ENCODE results near the gene POLA1.

POLA1 gene

DNA sequence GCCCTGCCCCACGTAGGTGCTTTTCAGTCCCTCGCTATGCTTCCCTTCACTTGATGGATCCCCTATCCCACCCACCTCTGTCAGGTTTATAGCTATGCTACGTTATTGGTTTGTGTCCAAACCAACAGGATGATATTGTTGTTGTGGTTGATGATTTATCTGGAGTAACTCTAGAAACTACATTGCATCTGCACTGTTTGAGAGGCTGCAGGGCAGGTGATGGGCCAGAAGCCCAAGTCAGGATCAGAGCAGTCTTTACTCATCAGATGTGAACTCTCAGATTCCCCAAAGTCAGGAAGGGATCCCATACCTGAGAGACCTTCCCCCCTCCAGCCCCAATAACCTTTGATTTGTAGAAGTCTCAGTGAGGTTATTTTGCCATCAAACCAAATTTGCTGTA, 287.3 kb downstream of the POLA1 start:
- no peak for DNase-seq (ENCODE audit: low read depth)

- no peak for DNase-seq (ENCODE audit: low read depth)
These were observed 288.7 kb downstream of the POLA1 start for GRCh38 chrX:24982306-24982965.

- no peak for DNase-seq (ENCODE audit: low read depth)
These were observed 290.2 kb downstream of the POLA1 start for GRCh38 chrX:24983931-24984330.

DNA sequence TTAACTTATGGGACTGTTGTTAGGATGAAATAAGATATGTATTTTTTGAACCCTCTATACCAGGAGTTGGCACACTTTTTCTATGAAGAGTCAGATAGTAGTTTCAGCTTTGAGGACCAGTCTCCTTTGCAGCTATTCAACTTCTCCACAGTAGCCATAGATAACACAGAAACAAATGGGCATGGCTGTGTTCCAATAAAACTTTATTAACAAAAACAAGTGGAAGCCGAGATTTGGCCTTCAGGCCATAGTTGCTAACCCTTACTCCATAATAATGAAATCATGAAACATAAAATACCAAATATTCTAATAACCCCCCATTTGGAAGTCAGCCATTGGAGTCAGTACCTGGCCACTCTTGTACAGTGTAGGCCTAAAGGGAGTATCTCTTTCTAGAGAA, 291.4 kb downstream of the POLA1 start:
- no peak for DNase-seq (ENCODE audit: low read depth)

GRCh38 chrX:24987731-24988130, 294.0 kb downstream of the POLA1 start:
- DNase-seq (ENCODE audit: low read depth): no peak

GRCh38 chrX:24988314-24988713, 294.6 kb downstream of the POLA1 start:
- DNase-seq (ENCODE audit: low read depth): no peak

DNA sequence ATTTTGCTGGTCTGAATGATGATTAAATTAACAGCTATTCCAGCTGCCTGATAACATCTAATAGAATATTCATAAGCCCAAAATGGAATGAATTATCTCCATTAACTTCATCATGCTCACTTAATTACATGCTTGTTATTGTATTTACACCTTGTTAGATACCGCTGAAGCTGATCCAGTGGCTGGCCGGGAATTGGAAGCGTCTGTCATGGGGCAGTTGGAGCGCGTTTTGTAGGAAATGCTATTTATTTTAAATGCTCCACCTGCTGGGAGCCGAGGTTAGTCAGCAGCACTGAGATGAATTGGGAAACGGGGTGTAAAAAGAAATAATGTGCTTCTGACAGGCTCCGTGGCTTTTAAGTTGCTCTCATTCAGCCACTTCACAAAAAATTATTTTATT, 296.8 kb downstream of the POLA1 start:
- no peak for DNase-seq (ENCODE audit: low read depth)

DNA sequence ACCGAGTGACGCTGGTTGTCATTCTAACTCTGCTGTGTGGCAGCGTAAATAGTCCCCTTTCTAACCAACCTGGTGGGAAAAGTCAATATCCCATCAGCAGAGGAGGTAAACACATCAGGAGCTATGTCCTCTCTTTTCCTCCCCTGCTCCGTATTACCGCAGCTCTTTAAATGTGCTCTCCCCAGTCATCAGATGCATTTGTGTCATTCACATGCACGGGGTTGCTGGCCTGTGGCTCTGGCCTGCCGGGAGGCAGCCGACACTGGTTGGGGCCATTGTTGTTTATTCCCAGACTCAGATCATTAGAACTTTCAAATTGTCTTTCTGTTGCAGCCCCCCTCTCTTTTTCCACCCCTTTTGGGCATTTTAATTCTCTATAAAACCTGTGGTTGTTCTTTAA, 300.2 kb downstream of the POLA1 start:
- DNase-seq (ENCODE audit: low read depth): no peak

DNA sequence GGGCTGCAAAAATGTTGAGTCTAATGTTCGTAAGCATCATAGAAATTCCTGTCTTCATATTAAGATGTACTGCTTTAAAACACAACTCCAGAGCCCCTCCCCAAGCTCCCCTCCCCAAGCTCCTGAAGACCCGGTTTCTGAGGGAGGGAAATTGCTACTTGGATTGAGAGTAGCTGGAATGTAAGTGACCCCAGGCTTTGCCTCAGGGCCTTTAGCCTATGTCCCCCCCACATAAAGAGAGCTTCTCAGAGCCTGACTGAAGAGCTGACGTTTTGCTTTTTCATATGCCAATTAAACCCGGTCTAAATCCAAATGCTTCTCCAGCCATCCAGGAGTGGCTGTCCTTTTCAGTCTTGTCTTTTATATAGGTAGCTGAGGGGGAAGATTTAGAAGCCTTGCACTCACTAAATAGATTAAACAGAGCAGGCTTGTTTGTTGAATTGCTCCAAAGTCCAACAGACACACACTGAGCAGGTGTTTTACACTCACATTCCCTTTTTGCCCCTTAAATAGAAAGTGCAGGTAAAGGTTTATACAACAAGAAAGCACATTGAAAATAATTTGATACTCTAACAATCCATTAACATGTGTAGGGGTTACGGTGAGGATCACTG, 302.5 kb downstream of the POLA1 start:
- no peak for DNase-seq (ENCODE audit: low read depth)

- no peak for DNase-seq (ENCODE audit: low read depth)
These were observed 305.8 kb downstream of the POLA1 start for GRCh38 chrX:24999511-24999910.

- no peak for DNase-seq (ENCODE audit: low read depth)
These were observed 308.3 kb downstream of the POLA1 start for GRCh38 chrX:25001808-25002660.

DNA sequence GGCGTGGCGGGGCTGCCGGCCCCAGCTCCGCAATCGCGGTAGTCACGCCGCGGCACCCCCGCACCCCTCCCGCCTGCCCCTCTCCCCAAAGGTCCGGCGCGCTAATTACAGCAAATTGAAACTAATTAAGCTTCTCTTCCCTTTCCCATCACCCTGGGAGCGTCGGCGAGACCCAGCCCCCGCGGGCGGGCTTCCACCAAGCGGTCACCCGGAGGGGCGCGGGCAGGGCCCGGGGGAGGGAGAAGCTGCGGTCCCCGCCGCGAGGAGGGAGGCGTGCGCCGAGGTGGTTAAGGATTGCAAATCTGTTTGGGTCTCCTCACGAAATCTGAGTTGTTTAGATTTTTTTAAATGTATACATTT, 308.9 kb downstream of the POLA1 start:
- DNase-seq (ENCODE audit: low read depth): no peak

- DNase-seq (ENCODE audit: low read depth): no peak
These were observed 309.5 kb downstream of the POLA1 start for GRCh38 chrX:25003066-25003849.

DNA sequence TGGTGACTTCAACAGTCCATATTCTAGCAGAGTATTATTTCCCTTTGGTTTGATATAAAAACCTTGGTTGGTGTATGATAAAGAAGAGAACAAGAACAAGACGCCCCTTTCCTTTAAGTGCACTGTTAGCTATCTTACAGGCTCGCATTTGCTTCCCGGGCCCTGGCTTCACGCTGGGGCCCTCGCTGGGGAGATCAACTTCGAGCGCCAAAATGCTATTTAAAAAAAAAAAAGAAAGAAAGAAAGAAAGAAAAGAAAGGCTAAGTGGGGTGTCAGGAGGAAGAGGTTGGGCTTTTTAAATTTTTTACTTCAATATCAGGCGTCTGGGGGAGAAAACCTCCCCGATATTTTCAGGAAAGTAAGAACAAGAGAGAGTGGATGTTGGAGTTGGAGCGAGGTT, 310.3 kb downstream of the POLA1 start:
- no peak for DNase-seq (ENCODE audit: low read depth)

DNA sequence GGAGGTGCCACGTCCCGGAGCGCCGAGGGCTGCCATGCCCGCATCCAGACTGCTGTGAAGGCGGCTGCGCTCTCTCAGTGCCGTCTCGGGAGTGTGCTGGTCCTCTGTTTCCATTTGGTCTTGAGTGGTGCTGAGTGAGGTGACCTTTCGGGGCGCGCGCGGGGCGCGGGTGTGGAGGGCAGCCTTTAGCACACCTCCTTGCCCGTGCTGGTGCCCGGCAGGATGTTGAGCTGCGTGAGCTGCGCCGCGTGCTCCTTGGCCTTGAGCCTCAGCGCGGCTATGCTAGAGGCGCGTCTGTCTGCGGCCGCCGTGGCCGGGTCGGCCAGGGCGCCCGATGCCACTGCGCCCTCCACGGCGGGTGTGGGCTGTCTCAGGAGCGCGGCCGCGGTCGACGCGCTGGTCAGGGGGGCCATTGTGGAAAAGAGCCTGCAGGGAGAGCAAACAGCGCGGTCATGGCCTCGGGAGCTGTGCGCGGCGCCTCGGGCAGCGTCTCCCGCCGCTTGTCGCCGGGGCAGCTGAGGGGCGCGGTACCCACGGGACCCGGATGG, 310.8 kb downstream of the POLA1 start:
- DNase-seq (ENCODE audit: low read depth): no peak

GRCh38 chrX:25005034-25005381, 311.3 kb downstream of the POLA1 start:
- DNase-seq (ENCODE audit: low read depth): no peak

GRCh38 chrX:25005382-25006185, 311.9 kb downstream of the POLA1 start:
- DNase-seq (ENCODE audit: low read depth): no peak

DNA sequence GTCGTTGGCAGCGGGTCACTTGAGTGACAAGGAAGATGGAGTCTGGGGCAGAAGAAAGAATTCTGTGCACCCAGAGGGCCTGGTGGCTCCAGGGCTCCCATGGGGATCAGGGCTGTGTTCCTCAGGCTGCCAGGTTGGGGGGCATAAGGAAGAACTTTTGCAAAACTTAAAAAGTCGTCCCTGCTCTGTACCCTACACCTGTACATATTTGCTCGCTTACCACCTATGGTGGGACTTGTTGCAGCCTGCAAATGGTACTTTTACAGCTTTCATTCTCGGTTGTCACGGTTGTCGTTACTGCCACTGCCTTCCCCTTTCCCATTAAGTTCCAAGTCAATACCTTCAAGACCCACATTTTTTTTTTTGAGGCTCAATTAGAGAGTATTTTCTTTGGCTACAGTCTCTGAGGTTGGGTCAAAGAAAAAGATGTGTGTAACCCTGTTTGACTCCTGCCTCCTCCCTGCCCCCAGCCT, 312.9 kb downstream of the POLA1 start:
- no peak for DNase-seq (ENCODE audit: low read depth)

DNA sequence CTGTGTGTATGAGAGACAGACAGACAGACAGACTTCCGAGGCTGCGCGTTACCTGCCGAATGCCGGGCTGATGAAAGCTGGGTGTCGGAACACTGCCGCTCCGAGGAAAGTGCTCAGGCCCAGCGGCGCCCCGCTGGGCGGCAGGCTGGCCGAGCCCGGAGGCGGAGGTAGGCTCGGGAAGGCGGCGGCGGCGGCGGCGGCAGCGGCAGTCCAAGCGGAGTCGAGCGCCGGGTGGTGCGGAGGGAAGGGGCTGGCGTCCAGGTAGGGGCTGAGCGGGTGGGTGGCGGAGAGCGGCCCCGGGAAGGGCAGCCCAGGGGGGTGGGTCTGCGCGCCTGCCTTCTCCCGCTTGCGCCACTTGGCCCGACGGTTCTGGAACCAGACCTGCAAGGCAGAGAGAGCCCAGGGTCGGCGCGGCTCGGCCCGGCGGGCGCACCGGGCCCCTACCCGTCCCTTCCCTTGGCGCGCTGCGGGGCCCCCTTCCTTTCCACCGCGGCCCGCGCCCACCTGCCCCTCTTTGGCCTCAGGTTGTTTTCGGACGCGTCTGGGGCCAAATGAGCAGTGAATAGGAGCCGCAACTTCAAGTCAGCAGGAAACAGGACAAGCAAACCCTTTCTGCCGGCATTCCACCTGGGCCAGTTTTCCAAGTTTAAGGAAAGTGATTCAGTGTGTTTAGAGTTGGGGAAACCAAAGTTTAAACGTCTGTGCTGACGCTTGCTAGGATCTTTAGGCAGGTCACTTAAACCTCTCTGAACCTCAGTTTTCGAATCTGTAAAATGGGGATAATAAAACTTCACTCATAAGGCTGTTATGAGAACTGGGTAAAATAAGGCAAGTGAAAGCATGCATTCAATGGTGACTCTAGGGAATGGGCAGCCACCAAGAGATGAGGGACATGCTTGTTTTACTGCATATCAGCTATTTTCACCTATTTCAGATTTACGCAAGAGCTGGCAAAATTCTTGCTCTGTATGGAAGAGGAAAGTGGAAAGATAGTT, 313.6 kb downstream of the POLA1 start:
- DNase-seq (ENCODE audit: low read depth): no peak

DNA sequence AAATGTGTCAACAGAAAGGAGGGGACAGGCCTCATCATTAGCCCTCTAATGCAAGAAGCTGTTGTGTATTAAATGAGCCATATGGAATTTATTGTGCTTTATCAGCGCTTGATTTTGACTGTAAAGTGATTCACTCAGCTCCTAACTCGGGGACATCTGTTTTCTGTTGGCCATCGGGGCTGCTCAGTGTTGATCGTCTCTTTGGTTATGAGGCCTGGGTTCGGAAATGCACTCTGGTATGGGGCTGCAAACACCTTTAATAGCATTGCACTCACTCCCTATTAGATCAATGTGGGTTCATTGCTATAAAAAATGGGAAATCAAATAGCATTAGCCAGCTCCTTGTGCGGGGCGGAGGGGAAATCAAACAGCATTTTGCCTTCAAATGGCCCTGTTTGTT, 315.7 kb downstream of the POLA1 start:
- DNase-seq (ENCODE audit: low read depth): no peak
